HG03045 (cell line): ENCODE measurements around the gene EXT2.

Source experiments
- ATAC-seq: cut with Tn5 transposase; IDR thresholded peaks from one replicate; pipeline ENCODE4 v1.9.1; 2021; ENCODE audit warnings: mild to moderate bottlenecking, moderate library complexity; ENCODE audit not compliant: unreplicated experiment

EXT2 gene

DNA sequence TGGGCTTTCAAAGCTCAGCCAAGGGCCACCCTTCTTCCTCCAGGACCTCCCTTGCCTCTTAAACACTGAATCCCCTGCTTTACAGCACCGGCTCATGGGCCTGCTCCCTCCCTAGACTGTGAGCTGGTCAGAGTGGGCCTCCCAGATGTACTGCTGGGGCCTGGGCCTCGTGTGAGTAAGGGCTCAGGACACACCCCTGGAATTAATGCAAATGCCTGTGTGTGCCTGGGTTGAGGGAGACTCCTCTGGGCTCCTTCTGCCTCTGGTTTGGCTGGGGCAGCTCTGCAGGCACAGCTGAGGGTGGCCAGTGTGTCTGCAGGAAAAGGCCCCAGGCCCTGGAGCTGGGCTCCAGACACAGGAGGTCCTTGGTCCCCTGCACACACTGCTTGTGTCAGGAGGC, 190.3 kb downstream of the EXT2 start:
- ATAC-seq, result no peak

DNA sequence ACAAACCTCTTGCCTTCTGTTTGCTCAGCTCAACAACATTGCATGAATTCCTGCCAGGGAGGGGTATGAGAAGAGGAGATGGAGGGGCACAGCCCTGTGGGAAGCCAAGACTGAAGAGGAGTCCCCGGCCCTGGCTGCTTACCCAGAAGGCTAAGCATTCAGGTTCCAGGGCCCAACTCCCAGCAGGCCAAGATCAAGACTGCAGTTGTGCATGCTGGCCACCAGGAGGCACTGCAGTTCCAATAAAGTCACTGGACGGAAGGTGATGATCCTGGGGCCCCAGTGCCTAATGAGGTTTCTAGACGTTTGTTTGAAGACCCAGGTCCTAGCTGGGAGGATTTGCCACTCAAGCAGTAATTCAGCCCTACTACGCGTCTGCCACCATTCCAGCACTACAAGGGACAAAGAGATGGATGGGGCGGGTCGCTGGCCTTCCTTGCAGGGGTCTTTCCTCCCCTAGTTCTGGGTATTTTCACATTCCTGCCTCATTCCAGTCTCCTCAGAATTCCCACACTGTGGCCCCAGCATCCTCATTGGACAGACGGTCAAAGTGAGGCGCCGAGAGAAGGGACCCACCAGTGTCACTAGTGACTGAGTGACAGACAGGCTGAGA, 190.9 kb downstream of the EXT2 start:
- ATAC-seq, result no peak

DNA sequence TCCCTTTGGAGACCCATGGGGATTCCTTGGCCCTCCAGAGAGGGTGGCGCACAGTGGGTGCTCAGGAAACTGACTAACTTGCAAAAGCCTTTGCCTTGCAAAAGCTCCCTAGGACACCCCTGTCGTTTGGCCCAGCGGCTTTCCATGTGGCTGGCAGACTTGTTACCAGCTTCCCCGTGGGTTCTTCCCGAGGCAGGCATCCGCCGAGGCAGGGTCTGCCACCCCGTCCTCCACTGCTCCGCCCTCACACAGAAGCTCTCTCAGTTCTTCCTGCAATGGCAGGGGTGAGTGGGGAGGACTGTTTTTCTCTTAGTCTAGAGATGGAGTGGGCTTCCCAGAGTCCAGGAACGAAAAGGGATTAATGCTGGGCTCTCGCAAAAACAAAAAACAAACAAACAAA, 191.4 kb downstream of the EXT2 start:
- no peak for ATAC-seq

- no peak for ATAC-seq
Measured at GRCh38 chr11:44288133-44288526, 192.7 kb downstream of the EXT2 start.

DNA sequence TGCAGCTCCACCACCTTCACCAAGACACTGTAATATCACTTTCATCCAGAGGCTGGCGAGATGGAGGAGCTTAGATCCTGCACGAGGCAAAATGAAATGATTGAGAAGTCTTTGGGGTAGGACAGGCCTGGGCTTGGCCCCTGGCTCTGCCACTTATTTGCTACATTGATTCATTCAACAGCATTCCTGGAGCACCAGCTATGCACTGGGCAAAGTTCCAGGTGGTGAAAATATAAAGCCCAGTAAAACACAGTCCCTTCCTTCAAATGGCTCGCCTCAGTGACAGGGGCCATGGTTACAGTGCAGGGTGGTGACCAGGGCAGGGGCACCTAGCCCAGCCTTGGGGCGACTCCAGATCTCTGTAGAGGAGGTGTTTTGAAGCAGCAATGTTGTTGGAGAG, 194.7 kb downstream of the EXT2 start:
- ATAC-seq, result no peak
